Panc1 (cell line): ENCODE results near the gene FNTB.

Experiments
- POLR2AphosphoS5 ChIP-seq: IDR thresholded peaks from 2 replicates; pipeline ENCODE4 v1.6.1; 2012; ENCODE audit warnings: mild to moderate bottlenecking, low read depth, low read length, moderate library complexity
- SIN3A ChIP-seq: IDR thresholded peaks from 2 replicates; pipeline ENCODE4 v1.6.1; 2012; ENCODE audit warnings: low read depth, mild to moderate bottlenecking, low read length, moderate library complexity, borderline replicate concordance; ENCODE audit not compliant: insufficient read depth
- TF ChIP-seq, protein P1 (sequence below): fragments of 450-650 bp; IDR thresholded peaks from 2 replicates; pipeline ENCODE4 v1.5.1; 2017; ENCODE audit warnings: mild to moderate bottlenecking
- TF ChIP-seq, protein P2 (sequence below), 2 experiments: IDR thresholded peaks; 2 replicates each; pipeline ENCODE4 v1.6.1; 2011 to 2012; ENCODE audit warnings: low read depth in 2 of 2, control low read depth in 1 of 2, low read length in 1 of 2, mild to moderate bottlenecking in 1 of 2, moderate library complexity in 1 of 2; ENCODE audit not compliant: insufficient read depth in 1 of 2

DNA sequence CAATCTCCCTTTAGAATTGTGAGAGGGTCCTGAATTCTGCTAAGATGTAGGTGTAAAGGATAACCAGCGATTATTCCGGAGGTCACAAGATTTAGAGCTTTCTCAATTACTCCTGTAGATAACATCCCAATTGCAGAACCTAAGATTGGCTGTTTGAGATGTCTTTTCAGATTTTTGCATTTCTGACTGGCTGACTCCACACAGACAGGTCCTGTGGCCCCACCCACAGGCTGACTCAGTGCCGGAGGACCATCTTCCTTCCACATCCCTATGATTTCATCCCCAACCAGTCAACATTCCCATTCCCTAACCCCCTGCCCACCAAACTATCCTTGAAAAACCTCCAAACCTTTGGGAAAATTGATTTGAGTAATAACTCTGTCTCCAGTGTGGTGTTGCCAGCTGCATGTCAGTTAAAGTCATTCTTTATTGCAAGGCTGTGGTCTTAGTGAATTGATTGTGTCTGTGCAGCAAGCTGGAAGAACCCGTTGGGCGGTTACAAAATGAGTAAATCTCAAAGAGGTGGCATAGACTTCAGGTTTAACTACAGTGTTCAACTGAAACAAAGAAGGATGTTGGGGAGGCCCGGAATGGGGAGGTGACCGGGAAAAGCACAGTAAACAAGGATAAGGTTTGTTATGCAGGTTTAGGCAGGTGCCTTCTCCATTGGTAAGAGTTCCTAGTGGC, 10.6 kb downstream of the FNTB start:
- TF ChIP-seq, protein P1, sequence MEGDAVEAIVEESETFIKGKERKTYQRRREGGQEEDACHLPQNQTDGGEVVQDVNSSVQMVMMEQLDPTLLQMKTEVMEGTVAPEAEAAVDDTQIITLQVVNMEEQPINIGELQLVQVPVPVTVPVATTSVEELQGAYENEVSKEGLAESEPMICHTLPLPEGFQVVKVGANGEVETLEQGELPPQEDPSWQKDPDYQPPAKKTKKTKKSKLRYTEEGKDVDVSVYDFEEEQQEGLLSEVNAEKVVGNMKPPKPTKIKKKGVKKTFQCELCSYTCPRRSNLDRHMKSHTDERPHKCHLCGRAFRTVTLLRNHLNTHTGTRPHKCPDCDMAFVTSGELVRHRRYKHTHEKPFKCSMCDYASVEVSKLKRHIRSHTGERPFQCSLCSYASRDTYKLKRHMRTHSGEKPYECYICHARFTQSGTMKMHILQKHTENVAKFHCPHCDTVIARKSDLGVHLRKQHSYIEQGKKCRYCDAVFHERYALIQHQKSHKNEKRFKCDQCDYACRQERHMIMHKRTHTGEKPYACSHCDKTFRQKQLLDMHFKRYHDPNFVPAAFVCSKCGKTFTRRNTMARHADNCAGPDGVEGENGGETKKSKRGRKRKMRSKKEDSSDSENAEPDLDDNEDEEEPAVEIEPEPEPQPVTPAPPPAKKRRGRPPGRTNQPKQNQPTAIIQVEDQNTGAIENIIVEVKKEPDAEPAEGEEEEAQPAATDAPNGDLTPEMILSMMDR: no peak
- TF ChIP-seq SIN3A: no peak
- TF ChIP-seq POLR2AphosphoS5: no peak
- TF ChIP-seq, protein P2, sequence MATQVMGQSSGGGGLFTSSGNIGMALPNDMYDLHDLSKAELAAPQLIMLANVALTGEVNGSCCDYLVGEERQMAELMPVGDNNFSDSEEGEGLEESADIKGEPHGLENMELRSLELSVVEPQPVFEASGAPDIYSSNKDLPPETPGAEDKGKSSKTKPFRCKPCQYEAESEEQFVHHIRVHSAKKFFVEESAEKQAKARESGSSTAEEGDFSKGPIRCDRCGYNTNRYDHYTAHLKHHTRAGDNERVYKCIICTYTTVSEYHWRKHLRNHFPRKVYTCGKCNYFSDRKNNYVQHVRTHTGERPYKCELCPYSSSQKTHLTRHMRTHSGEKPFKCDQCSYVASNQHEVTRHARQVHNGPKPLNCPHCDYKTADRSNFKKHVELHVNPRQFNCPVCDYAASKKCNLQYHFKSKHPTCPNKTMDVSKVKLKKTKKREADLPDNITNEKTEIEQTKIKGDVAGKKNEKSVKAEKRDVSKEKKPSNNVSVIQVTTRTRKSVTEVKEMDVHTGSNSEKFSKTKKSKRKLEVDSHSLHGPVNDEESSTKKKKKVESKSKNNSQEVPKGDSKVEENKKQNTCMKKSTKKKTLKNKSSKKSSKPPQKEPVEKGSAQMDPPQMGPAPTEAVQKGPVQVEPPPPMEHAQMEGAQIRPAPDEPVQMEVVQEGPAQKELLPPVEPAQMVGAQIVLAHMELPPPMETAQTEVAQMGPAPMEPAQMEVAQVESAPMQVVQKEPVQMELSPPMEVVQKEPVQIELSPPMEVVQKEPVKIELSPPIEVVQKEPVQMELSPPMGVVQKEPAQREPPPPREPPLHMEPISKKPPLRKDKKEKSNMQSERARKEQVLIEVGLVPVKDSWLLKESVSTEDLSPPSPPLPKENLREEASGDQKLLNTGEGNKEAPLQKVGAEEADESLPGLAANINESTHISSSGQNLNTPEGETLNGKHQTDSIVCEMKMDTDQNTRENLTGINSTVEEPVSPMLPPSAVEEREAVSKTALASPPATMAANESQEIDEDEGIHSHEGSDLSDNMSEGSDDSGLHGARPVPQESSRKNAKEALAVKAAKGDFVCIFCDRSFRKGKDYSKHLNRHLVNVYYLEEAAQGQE (IDR thresholded peaks at IDR 0.05; ENCODE audit: insufficient read depth in 1 of 2, low read depth in 2 of 2, low read length in 1 of 2): no peak
